ENCODE measurements around the gene RBM27.

Gene RBM27

GRCh38 chr5:146223179-146223578 lies 19.8 kb downstream of the RBM27 start:
- no peak overlapping the region for H3K27ac Mint-ChIP-seq
- H3K9me3 Mint-ChIP-seq: no peaks in the 10 kb centered on the region
- H3K4me1 Mint-ChIP-seq (ENCODE audit: low read depth): peaks cover 9% of the 10 kb centered on the region
- peaks cover 60% of the 10 kb centered on the region for H3K36me3 Mint-ChIP-seq (ENCODE audit: low read depth)
- no peaks in the 10 kb centered on the region for H3K27me3 Mint-ChIP-seq
- no peak overlapping the region for H3K4me3 Mint-ChIP-seq

GRCh38 chr5:146229222-146229621 lies 25.8 kb downstream of the RBM27 start:
- Mint-ChIP-seq H3K36me3 (ENCODE audit: low read depth) (peaks cover 69% of the 10 kb centered on the region), H3K27ac (no peak overlapping the region), H3K4me1 (ENCODE audit: low read depth) (no peaks in the 10 kb centered on the region), H3K27me3 (no peaks in the 10 kb centered on the region), H3K9me3 (no peaks in the 10 kb centered on the region), H3K4me3 (no peak overlapping the region)

- Mint-ChIP-seq H3K4me1 (ENCODE audit: low read depth) (no peaks in the 10 kb centered on the region), H3K9me3 (no peaks in the 10 kb centered on the region), H3K4me3 (no peak overlapping the region), H3K27ac (no peak overlapping the region), H3K27me3 (no peaks in the 10 kb centered on the region), H3K36me3 (ENCODE audit: low read depth) (peaks cover 68% of the 10 kb centered on the region)
Measured at GRCh38 chr5:146232223-146232622, 28.8 kb downstream of the RBM27 start.

GRCh38 chr5:146233441-146233840 lies 30.0 kb downstream of the RBM27 start:
- Mint-ChIP-seq H3K9me3 (no peaks in the 10 kb centered on the region), H3K4me1 (ENCODE audit: low read depth) (peaks cover under 1% of the 10 kb centered on the region), H3K27ac (no peak overlapping the region), H3K4me3 (no peak overlapping the region), H3K27me3 (no peaks in the 10 kb centered on the region), H3K36me3 (ENCODE audit: low read depth) (peaks cover 64% of the 10 kb centered on the region)

- peaks cover 44% of the 10 kb centered on the region for H3K36me3 Mint-ChIP-seq (ENCODE audit: low read depth)
- H3K27ac Mint-ChIP-seq: peak overlapping the region; percentile 79
- peaks cover 15% of the 10 kb centered on the region for H3K4me1 Mint-ChIP-seq (ENCODE audit: low read depth)
- no peaks in the 10 kb centered on the region for H3K27me3 Mint-ChIP-seq
- no peaks in the 10 kb centered on the region for H3K9me3 Mint-ChIP-seq
- H3K4me3 Mint-ChIP-seq: peak overlapping the region; percentile 57
Measured at GRCh38 chr5:146238973-146239372, 35.6 kb downstream of the RBM27 start.

- Mint-ChIP-seq H3K27me3 (no peaks in the 10 kb centered on the region), H3K4me1 (ENCODE audit: low read depth) (peaks cover 15% of the 10 kb centered on the region), H3K36me3 (ENCODE audit: low read depth) (peaks cover 51% of the 10 kb centered on the region), H3K9me3 (no peaks in the 10 kb centered on the region), H3K27ac (no peak overlapping the region), H3K4me3 (no peak overlapping the region)
Measured at GRCh38 chr5:146240951-146241350, 37.5 kb downstream of the RBM27 start.

GRCh38 chr5:146243247-146243646 lies 39.8 kb downstream of the RBM27 start:
- peaks cover 57% of the 10 kb centered on the region for H3K36me3 Mint-ChIP-seq (ENCODE audit: low read depth)

GRCh38 chr5:146248561-146248960 lies 45.2 kb downstream of the RBM27 start:
- no peak overlapping the region for H3K4me3 Mint-ChIP-seq
- no peaks in the 10 kb centered on the region for H3K4me1 Mint-ChIP-seq (ENCODE audit: low read depth)
- H3K9me3 Mint-ChIP-seq: no peaks in the 10 kb centered on the region
- H3K27ac Mint-ChIP-seq: no peak overlapping the region
- H3K27me3 Mint-ChIP-seq: no peaks in the 10 kb centered on the region
- H3K36me3 Mint-ChIP-seq (ENCODE audit: low read depth): peaks cover 58% of the 10 kb centered on the region

More at GRCh38 chr5:146243247-146243646, 39.8 kb downstream of the RBM27 start:
- Mint-ChIP-seq H3K27me3 (no peaks in the 10 kb centered on the region), H3K9me3 (no peaks in the 10 kb centered on the region), H3K27ac (no peak overlapping the region), H3K4me1 (ENCODE audit: low read depth) (peaks cover 15% of the 10 kb centered on the region), H3K4me3 (no peak overlapping the region)

GRCh38 chr5:146249801-146250200 lies 46.4 kb downstream of the RBM27 start:
- Mint-ChIP-seq H3K4me3 (no peak overlapping the region), H3K36me3 (ENCODE audit: low read depth) (peaks cover 62% of the 10 kb centered on the region), H3K27ac (no peak overlapping the region), H3K27me3 (no peaks in the 10 kb centered on the region), H3K9me3 (no peaks in the 10 kb centered on the region), H3K4me1 (ENCODE audit: low read depth) (peaks cover 7% of the 10 kb centered on the region)

All from stimulated activated naive CD8-positive, alpha-beta T cell treated with anti-CD3 and anti-CD28 coated beads, Interleukin-15, Interleukin-2, amounts not matched to agents 100 ng/mL and 50 ng/mL, for 24 hours (primary cell).